WERI-Rb-1 (cell line): ENCODE measurements around the gene PEX26.

Experiments
- DNase-seq: peaks from one replicate; pipeline ENCODE4 v3.0.0-alpha.2; 2020
- H3K27ac ChIP-seq: fragments of 250-450 bp; sonication (Bioruptor Pico); 2 replicates; pipeline ENCODE4 v1.5.1; 2020; ENCODE audit warnings: mild to moderate bottlenecking, moderate library complexity
- H3K27me3 ChIP-seq: fragments of 250-450 bp; sonication (Bioruptor Pico); 2 replicates; pipeline ENCODE4 v1.5.1; 2021; ENCODE audit warnings: mild to moderate bottlenecking, low read depth, moderate library complexity; ENCODE audit not compliant: insufficient read depth, severe bottlenecking
- H3K36me3 ChIP-seq: fragments of 250-450 bp; sonication (Bioruptor Pico); 2 replicates; pipeline ENCODE4 v1.5.1; 2020; ENCODE audit warnings: mild to moderate bottlenecking, moderate library complexity
- H3K4me3 ChIP-seq: 2 replicates; pipeline ENCODE4 v1.5.1; 2011; ENCODE audit warnings: low read depth, mild to moderate bottlenecking, control low read depth, low read length
- H3K9me3 ChIP-seq: fragments of 250-450 bp; sonication (Bioruptor Pico); 2 replicates; pipeline ENCODE4 v1.5.1; 2021; ENCODE audit warnings: mild to moderate bottlenecking, moderate library complexity; ENCODE audit not compliant: severe bottlenecking
- CTCF ChIP-seq: IDR thresholded peaks from 2 replicates; pipeline ENCODE4 v1.5.1; 2011; ENCODE audit warnings: low read depth, mild to moderate bottlenecking, control low read depth, inconsistent platforms, low read length

Gene PEX26

GRCh38 chr22:18088825-18089568, 11.2 kb downstream of the PEX26 start:
- DNase-seq, result no peak
- Histone ChIP-seq H3K27ac (no peak overlapping the region), H3K36me3 (peaks cover 44% of the 10 kb centered on the region)

GRCh38 chr22:18090286-18090685, 12.5 kb downstream of the PEX26 start:
- H3K36me3 ChIP-seq, result peaks cover 35% of the 10 kb centered on the region
- TF ChIP-seq CTCF, result no peak
- no peak overlapping the region for H3K4me3 ChIP-seq
- no peaks in the 10 kb centered on the region for H3K9me3 ChIP-seq
- no peak overlapping the region for H3K27ac ChIP-seq
- DNase-seq, result no peak
- no peaks in the 10 kb centered on the region for H3K27me3 ChIP-seq

More at GRCh38 chr22:18088825-18089568, 11.2 kb downstream of the PEX26 start:
- no peaks in the 10 kb centered on the region for H3K27me3 ChIP-seq
- TF ChIP-seq CTCF, result no peak
- H3K9me3 ChIP-seq, result no peaks in the 10 kb centered on the region
- H3K4me3 ChIP-seq, result no peak overlapping the region

- TF ChIP-seq CTCF, result no peak
- Histone ChIP-seq H3K36me3 (peaks cover 23% of the 10 kb centered on the region), H3K27me3 (no peaks in the 10 kb centered on the region), H3K9me3 (no peaks in the 10 kb centered on the region), H3K4me3 (no peak overlapping the region), H3K27ac (no peak overlapping the region)
- no peak for DNase-seq
These were observed 13.7 kb downstream of the PEX26 start for GRCh38 chr22:18091478-18091877.

GRCh38 chr22:18091916-18092526, 14.2 kb downstream of the PEX26 start:
- H3K27me3 ChIP-seq, result no peaks in the 10 kb centered on the region
- no peak for TF ChIP-seq CTCF
- no peak for DNase-seq
- no peaks in the 10 kb centered on the region for H3K9me3 ChIP-seq
- no peak overlapping the region for H3K27ac ChIP-seq
- H3K4me3 ChIP-seq, result no peak overlapping the region
- H3K36me3 ChIP-seq, result peaks cover 20% of the 10 kb centered on the region

- H3K9me3 ChIP-seq, result no peaks in the 10 kb centered on the region
- no peak for TF ChIP-seq CTCF
- no peaks in the 10 kb centered on the region for H3K27me3 ChIP-seq
- peaks cover 5% of the 10 kb centered on the region for H3K36me3 ChIP-seq
- H3K4me3 ChIP-seq, result no peak overlapping the region
- no peak overlapping the region for H3K27ac ChIP-seq
- no peak for DNase-seq
These were observed 15.9 kb downstream of the PEX26 start for GRCh38 chr22:18093661-18094060.
